GM18873 (cell line): ENCODE data around the gene POR.
A peak's percentile ranks its signal among the peaks of the same experiment; 100 is the strongest.
"Not testable (repeated sequence)": the region's sequence is repeated elsewhere in the genome, so short reads cannot be mapped to it uniquely, and the experiment has no call there.

Experiments
- ATAC-seq: cut with Tn5 transposase; IDR thresholded peaks from one replicate; pipeline ENCODE4 v1.9.1; 2021; ENCODE audit warnings: mild to moderate bottlenecking, moderate library complexity, moderate number of reproducible peaks; ENCODE audit not compliant: unreplicated experiment, low FRiP score

The POR gene

DNA sequence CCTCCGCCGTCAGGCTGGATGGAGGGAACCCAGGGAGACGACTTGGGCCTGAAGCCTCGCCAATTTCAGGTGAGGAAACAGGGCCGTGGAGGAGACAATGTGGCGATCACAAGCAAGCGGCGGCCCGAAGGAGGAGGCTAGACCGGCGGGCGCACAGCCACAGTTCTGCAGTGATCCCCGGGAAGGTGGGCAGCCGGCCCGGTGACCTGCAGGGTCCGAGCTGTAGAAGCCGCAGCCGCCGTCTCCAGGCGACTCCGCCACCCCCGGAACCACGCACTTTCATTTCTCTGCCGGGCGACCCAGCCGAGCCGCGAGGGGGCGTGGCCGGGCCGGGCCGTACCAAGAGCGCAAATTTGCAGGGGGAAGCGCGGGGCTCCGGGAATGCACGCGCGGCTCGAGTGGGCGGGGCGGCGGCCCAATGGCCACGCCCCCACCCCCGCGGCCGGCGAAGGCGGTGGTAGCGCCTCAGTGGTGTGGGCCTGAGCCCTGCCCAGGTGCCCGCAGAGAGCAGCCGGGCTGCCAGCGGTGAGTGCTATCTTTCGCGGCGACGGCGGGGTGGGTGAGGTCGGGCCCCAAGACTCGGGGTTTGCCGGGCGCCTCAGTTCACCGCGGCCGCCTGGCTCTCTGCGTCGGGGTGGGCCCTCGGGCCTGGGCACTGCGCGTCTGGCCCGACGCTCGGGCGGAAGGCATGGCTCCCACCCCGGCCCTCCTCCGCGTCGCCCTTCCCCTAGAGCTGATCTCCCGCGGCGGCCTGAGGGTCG, at the start of gene POR:
POR (plus strand) TSS at position 501 of the 761 bp plus-strand sequence. CDS start 38,847 bp downstream, outside the sequence.
- ATAC-seq, result peak; percentile 82

GRCh38 chr7:75866114-75866488, 48.9 kb upstream of the POR start:
- no peak for ATAC-seq

- no peak for ATAC-seq
These were observed 48.2 kb upstream of the POR start for GRCh38 chr7:75866489-75867389.

- ATAC-seq, result no peak
These were observed 47.6 kb upstream of the POR start for GRCh38 chr7:75867390-75867717.

DNA sequence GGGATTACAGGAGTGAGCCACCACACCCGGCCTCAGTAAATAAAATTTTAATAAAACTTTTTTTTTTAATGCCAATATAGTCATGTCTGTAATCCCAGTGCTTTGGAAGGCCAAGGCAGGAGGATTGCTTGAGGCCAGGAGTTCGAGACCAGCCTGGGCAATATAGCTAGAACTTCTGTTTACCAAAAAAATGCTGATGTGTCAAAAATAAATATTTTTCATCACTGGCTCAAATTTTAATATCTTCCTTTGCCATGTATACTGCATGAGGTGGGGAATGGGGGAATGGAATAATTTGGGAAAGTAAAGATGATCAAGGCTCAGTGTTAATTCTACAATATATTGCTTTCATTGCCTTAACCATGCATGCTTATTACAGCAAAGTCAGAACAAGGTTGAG, 46.8 kb upstream of the POR start:
- no peak for ATAC-seq

DNA sequence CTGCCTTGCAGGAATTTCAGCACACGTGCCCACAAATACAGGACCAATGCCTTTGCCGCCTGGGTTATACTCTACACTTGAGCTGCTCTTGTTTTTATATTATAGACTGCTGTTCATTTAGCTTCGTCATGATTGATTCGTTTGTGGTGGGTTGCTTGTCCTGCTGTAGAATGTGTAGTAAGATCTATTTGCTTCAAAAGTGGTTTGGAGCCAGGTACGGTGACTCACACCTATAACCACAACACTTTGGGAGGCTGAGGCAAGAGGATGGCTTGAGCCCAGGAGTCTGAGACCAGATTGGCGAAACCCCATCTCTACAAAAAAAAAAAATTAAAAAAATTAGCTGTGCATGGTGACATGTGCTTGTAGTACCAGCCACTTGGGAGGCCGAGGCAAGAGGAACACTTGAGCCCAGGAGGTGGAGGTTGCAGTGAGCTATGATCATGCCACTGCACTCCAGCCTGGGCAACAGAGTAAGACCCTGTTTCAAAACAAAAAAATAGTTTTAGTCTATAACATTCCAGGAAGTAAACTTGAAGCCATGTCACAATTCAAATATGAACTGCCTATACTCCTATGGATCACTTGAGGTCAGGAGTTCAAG, 45.1 kb upstream of the POR start:
- ATAC-seq, result no peak

DNA sequence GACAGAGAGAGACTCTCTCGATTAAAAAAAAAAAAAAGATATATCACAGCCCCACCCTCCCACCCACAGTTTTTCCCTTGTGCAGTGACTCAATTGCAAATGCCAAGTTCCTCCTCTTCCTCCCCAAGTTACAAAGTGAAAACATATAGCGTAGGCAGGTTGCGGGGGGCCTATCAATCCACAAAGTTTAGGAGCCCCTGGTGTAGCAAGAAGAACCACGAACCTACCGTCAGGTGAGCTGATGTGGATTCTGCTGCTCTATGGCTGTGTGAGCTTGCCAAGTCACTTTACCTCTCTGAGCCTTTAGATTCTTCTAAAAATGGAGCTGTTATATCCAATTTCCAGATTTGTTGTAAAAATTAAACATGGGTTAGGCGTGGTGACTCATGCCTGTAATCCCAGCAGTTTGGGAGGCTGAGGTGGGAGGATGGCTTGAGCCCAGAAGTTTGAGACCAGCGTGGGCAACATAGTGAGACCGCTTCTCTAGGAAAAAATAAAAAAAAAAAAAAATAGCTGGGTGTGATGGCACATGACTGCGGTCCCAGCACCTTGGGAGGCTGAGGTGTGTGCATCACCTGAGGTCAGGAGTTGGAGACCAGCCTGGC, 44.3 kb upstream of the POR start:
- no peak for ATAC-seq

DNA sequence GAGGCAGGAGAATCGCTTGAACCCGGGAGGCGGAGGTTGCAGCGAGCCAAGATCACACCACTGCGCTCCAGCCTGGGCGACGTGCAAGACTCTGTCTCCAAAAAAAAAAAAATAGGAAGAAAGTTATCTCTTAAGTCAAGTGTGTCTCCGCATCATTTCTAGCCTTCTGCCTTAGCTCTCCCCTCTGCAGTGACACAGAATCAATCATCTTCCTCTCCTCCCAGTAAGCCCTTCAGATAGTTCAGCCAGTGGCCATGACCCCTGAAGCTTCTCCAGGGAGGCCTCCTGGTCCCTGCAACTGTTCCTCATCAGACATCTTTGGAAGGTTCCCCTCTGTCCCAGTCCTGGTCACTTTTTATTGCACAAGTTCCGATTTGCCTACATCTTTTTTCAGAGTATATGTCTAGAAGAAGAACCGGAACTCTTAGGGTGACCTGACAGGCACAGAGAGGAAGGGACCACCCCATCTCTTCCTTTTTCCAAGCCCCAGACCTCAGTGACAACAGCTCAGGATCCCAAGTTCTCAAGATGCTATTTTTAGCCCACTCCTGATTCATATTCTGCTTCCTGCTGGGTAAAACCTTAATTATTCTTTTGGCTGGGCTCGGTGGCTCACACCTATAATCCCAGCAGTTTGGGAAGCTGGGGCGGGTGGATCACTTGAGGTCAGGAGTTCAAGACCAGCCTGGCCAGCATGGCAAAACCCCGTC, 42.7 kb upstream of the POR start:
- no peak for ATAC-seq

- ATAC-seq, result not testable (repeated sequence)
These were observed 40.8 kb upstream of the POR start for GRCh38 chr7:75874180-75874579.

DNA sequence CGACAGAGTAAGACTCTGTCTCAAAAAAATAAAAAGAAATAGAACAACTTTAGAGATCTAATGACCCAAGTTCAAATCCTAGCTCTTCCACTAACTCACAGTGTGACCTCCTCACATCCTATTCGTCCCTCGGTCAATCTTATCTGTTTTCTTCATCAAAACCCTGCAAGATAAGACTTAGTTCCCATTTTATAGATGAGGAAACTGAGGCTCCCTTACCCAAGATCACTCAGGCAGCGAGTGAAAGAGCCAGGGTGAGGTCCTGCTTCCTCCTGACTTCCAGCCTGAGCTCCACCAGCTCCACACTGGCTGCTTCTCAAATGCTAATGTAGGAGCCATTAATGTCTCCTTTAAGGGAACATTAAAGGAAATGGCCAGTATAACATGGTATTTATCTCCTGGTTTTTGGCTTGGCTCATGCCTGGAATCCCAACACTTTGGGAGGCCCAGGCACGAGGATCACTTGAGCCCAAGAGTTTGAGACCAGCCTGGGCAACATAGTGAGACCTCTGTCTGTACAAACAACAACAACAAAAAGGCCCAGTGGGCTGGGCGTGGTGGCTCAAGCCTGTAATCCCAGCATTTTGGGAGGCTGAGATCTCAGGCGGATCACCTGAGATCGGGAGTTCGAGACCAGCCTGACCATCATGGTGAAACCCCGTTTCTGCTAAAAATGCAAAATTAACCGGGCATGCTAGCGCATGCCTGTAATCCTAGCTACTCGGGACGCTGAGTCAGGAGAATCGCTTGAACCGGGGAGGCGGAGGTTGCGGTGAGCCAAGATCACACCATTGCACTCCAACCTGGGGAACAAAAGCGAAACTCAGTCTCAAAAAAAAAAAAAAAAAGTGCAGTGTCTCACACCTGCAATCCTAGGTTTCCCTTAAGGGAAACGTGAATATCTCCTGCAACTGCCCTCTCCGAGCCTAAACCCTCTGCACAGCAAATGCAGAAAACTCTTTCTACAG, 39.6 kb upstream of the POR start:
- no peak for ATAC-seq

- no peak for ATAC-seq
These were observed 38.7 kb upstream of the POR start for GRCh38 chr7:75876126-75876881.

- ATAC-seq, result peak; percentile 30
These were observed 36.6 kb upstream of the POR start for GRCh38 chr7:75878312-75878768.

DNA sequence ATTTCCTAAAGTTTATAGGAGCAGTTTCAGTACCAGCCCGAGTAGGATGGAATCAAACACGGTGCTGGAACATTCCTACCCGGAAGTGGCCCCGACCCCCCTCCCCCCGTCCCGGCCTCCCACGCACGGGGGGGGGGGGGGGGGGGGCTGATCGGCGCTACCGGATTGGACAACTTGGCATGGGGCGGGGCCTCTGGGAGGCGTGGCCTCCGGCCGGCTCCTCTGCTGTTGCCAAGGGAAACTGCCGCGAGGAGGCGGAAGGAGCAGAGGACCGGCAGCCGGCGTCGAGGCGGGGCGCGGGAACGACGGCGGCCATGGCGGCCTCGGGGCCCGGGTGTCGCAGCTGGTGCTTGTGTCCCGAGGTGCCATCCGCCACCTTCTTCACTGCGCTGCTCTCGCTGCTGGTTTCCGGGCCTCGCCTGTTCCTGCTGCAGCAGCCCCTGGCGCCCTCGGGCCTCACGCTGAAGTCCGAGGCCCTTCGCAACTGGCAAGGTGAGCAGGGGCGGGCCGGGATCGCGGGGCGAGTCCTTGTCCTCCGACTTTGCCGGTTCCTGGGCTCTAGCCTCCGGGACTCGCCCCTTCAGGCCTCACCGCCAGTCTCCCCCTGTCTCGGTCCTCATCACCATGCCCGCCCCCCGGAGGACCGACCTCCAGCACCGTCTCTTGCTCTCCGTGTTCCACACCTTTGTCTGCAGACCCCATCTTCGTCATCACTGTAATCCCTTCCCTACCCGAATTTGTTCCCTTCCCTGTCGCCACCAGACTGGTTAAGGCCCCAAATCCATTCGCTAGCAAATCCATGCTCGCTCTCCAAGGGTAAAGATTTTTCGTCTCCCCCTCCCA, 36.0 kb upstream of the POR start, which contains the start of gene RHBDD2:
RHBDD2 (plus strand) TSS at position 266 of the 843 bp plus-strand sequence; CDS start at position 315, 49 bp downstream.
- peak; percentile 70 for ATAC-seq

- ATAC-seq, result no peak
These were observed 35.2 kb upstream of the POR start for GRCh38 chr7:75879771-75880184.

DNA sequence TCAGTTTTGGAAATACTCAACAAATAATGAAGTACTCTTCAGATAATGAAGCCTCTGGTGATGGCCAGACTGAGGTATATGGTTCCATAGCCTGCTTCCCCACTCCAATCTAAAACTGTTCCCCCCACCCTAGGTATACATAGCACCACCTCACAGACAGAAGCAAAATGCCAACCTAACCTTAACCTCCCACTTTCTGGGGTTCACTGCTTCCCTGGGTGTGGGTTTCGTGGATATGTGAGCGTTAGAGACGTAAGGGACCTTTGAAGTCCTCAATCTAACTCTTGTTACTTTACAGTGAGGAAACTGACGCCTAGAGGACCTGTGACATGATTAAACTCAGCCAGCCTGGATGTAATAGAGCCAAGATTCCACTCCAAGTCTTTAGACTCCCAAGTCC, 34.7 kb upstream of the POR start:
- no peak for ATAC-seq

DNA sequence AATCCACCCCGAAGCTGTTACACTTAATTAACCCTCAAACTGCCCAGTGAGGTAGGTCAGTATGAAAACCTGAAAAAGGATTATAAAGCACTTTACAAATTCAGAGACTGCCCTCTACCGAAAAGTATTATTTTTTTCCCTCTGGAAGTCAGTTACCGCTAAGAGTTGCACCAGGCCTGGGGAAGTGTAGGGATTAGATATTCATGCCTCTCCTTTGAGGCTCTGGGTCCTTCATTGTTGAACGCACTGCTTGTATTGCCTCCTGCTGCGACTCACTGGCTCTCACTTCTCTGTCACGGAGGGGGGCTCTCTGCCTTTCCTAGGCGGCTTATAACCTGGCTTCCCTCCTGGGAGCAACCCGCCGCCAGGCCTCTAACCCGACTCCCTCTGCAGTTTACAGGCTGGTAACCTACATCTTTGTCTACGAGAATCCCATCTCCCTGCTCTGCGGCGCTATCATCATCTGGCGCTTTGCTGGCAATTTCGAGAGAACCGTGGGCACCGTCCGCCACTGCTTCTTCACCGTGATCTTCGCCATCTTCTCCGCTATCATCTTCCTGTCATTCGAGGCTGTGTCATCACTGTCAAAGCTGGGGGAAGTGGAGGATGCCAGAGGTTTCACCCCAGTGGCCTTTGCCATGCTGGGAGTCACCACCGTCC, 33.4 kb upstream of the POR start:
- no peak for ATAC-seq
